ENCODE data around the gene CTXN2.

The CTXN2 gene

DNA sequence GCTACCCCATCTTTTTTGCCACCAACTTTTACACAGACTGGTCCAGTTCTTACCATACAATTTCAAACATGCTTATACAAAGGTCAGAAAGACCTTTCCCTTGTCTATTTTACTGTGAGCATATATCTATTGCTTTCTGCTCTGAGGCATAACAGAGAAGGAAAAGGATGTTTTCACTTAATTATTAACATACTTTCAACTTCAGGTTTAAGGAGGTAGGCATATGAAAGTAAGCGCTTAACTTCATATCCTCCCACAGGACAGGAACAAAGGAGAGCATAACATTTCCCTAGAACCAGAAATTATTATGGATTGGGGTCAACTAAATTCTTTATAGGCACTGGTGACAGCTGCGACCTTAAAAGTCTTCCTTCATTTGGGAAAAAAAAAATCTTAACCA, 14.5 kb upstream of the CTXN2 start:
- no peak for DNase-seq (ENCODE audit: low read depth in 1 of 2, low spot score in 1 of 2)
- H3K4me3 ChIP-seq (replicated peaks; ENCODE audit: insufficient read depth, low read length), result no peak overlapping the region
- H3K27ac ChIP-seq (replicated peaks), result no peak overlapping the region
- peaks cover 28% of the 10 kb centered on the region for H3K27me3 ChIP-seq (ENCODE audit: insufficient read depth, poor library complexity, severe bottlenecking)
- TF ChIP-seq GABPA (IDR thresholded peaks at IDR 0.05; ENCODE audit: low read depth) (no peak), SPI1 (IDR thresholded peaks at IDR 0.05; ENCODE audit: borderline replicate concordance, low read depth) (no peak), POLR2AphosphoS5 (IDR thresholded peaks at IDR 0.05; ENCODE audit: low read depth) (no peak)
- TF ChIP-seq, protein P1, sequence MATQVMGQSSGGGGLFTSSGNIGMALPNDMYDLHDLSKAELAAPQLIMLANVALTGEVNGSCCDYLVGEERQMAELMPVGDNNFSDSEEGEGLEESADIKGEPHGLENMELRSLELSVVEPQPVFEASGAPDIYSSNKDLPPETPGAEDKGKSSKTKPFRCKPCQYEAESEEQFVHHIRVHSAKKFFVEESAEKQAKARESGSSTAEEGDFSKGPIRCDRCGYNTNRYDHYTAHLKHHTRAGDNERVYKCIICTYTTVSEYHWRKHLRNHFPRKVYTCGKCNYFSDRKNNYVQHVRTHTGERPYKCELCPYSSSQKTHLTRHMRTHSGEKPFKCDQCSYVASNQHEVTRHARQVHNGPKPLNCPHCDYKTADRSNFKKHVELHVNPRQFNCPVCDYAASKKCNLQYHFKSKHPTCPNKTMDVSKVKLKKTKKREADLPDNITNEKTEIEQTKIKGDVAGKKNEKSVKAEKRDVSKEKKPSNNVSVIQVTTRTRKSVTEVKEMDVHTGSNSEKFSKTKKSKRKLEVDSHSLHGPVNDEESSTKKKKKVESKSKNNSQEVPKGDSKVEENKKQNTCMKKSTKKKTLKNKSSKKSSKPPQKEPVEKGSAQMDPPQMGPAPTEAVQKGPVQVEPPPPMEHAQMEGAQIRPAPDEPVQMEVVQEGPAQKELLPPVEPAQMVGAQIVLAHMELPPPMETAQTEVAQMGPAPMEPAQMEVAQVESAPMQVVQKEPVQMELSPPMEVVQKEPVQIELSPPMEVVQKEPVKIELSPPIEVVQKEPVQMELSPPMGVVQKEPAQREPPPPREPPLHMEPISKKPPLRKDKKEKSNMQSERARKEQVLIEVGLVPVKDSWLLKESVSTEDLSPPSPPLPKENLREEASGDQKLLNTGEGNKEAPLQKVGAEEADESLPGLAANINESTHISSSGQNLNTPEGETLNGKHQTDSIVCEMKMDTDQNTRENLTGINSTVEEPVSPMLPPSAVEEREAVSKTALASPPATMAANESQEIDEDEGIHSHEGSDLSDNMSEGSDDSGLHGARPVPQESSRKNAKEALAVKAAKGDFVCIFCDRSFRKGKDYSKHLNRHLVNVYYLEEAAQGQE (IDR thresholded peaks at IDR 0.05; ENCODE audit: insufficient replicate concordance, low read depth), result no peak
- TF ChIP-seq, protein P2, sequence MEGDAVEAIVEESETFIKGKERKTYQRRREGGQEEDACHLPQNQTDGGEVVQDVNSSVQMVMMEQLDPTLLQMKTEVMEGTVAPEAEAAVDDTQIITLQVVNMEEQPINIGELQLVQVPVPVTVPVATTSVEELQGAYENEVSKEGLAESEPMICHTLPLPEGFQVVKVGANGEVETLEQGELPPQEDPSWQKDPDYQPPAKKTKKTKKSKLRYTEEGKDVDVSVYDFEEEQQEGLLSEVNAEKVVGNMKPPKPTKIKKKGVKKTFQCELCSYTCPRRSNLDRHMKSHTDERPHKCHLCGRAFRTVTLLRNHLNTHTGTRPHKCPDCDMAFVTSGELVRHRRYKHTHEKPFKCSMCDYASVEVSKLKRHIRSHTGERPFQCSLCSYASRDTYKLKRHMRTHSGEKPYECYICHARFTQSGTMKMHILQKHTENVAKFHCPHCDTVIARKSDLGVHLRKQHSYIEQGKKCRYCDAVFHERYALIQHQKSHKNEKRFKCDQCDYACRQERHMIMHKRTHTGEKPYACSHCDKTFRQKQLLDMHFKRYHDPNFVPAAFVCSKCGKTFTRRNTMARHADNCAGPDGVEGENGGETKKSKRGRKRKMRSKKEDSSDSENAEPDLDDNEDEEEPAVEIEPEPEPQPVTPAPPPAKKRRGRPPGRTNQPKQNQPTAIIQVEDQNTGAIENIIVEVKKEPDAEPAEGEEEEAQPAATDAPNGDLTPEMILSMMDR (IDR thresholded peaks at IDR 0.05; ENCODE audit: insufficient read depth, low read length), result no peak

DNA sequence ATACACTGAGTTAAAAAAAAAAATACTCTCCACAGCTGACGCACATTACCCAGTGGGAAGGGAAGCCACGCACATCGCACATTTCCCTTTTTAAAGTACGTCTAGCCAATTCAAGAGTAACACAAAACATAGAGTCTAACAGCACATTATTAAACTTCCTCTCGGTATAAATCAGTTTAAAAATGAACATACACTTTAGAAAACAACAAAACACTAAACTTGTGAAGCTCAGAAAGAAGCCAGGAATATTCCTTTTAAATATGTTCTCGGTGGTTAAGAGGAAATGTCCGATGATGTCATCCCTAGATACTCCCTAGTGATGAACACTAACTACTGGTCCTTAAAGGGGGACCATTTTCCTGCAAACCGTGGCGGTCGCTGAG, 14.1 kb upstream of the CTXN2 start:
- DNase-seq (ENCODE audit: low read depth in 1 of 2, low spot score in 1 of 2), result no peak
- H3K4me3 ChIP-seq (replicated peaks; ENCODE audit: insufficient read depth, low read length), result peak overlapping the region; percentile 47
- TF ChIP-seq SPI1 (IDR thresholded peaks at IDR 0.05; ENCODE audit: borderline replicate concordance, low read depth) (no peak), GABPA (IDR thresholded peaks at IDR 0.05; ENCODE audit: low read depth) (no peak), POLR2AphosphoS5 (IDR thresholded peaks at IDR 0.05; ENCODE audit: low read depth) (no peak)
- TF ChIP-seq, protein P1 (IDR thresholded peaks at IDR 0.05; ENCODE audit: insufficient replicate concordance, low read depth), result no peak
- TF ChIP-seq, protein P2 (IDR thresholded peaks at IDR 0.05; ENCODE audit: insufficient read depth, low read length), result no peak
- peaks cover 28% of the 10 kb centered on the region for H3K27me3 ChIP-seq (ENCODE audit: insufficient read depth, poor library complexity, severe bottlenecking)
- H3K27ac ChIP-seq (replicated peaks), result no peak overlapping the region

DNA sequence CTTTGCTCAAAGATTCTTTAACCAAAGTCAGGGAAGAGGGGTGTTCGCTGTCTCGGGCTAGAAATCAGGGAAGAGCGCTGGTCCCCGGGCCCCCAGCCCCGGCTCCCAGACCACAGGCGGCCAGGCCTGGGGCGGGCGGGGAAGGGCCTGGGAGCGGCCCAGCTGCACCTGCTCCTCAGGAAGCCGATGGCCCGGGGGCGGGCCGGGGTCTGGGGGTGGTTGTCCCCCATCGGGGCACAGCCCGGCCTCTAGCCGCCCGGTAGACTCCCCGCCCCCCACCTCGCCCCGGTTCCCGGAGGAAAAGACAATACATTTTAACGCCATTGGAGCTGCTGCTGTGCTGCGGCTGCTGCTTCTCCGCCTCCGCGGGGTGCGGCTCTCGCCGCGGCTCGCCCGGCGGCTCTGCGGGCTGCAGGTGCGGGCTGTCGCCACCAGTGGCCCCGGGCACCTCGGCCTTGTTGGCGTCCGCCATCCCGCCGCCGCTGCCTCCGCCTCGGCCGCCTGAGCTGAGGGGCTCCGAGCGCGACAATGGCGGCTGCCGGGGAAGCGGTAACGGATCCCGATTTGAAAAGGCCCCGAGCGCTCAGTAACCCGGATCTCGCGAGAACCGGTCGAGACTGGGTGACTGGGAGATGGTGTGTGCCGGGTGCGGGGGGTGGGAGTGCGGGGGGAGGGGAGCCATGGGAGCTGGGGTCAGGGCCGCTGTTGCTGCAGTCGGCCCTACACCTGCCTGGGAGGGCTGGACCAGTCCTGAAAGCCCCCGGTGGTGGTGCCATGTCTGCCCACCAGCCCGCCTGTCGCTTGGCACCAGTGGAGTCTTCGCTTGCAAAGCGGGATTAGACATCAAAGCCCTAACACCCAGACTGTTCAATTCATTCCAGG, 13.5 kb upstream of the CTXN2 start, which contains the start of gene MYEF2:
MYEF2 (minus strand) TSS at position 530 of the 882 bp plus-strand sequence; CDS start at position 472, 58 bp downstream.
- Histone ChIP-seq H3K27ac (replicated peaks) (no peak within 1 kb of the TSS), H3K4me3 (replicated peaks; ENCODE audit: insufficient read depth, low read length) (peak within 1 kb of the TSS; percentile 47), H3K27me3 (ENCODE audit: insufficient read depth, poor library complexity, severe bottlenecking) (peaks cover 26% of the 10 kb centered on the region)
- peak in 1 of 2 experiments; percentile 19 for DNase-seq (ENCODE audit: low read depth in 1 of 2, low spot score in 1 of 2)
- no peak for TF ChIP-seq SPI1 (IDR thresholded peaks at IDR 0.05; ENCODE audit: borderline replicate concordance, low read depth)
- TF ChIP-seq, protein P1 (IDR thresholded peaks at IDR 0.05; ENCODE audit: insufficient replicate concordance, low read depth), result no peak
- no peak for TF ChIP-seq POLR2AphosphoS5 (IDR thresholded peaks at IDR 0.05; ENCODE audit: low read depth)
- TF ChIP-seq GABPA (IDR thresholded peaks at IDR 0.05; ENCODE audit: low read depth), result no peak
- TF ChIP-seq, protein P2 (IDR thresholded peaks at IDR 0.05; ENCODE audit: insufficient read depth, low read length), result no peak
